ENCODE measurements around the gene FAM131A.

Gene FAM131A

DNA sequence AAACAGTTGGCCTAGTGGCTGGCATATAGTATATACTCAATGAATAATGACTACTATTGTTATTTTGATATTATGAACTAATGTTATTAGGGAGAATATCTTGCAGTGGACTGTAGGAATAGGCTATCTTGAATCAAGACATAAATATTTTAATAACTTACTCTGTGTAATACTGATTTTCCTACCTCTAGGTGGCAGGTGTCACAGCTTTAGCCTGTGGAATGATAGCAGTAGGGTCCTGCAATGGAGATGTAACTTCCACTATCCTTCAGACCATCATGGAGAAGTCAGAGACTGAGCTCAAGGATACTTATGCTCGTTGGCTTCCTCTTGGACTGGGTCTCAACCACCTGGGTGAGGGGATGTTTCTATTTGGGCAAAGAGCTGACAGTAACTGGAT lies 31.8 kb upstream of the FAM131A start (continued):
- TF ChIP-seq, protein P1, sequence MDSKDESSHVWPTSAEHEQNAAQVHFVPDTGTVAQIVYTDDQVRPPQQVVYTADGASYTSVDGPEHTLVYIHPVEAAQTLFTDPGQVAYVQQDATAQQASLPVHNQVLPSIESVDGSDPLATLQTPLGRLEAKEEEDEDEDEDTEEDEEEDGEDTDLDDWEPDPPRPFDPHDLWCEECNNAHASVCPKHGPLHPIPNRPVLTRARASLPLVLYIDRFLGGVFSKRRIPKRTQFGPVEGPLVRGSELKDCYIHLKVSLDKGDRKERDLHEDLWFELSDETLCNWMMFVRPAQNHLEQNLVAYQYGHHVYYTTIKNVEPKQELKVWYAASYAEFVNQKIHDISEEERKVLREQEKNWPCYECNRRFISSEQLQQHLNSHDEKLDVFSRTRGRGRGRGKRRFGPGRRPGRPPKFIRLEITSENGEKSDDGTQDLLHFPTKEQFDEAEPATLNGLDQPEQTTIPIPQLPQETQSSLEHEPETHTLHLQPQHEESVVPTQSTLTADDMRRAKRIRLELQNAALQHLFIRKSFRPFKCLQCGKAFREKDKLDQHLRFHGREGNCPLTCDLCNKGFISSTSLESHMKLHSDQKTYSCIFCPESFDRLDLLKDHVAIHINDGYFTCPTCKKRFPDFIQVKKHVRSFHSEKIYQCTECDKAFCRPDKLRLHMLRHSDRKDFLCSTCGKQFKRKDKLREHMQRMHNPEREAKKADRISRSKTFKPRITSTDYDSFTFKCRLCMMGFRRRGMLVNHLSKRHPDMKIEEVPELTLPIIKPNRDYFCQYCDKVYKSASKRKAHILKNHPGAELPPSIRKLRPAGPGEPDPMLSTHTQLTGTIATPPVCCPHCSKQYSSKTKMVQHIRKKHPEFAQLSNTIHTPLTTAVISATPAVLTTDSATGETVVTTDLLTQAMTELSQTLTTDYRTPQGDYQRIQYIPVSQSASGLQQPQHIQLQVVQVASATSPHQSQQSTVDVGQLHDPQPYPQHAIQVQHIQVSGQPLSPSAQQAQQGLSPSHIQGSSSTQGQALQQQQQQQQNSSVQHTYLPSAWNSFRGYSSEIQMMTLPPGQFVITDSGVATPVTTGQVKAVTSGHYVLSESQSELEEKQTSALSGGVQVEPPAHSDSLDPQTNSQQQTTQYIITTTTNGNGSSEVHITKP (tag by site-specific recombination; IDR thresholded peaks at IDR 0.05) = no peak
- TF ChIP-seq TCF7L2 (IDR thresholded peaks at IDR 0.05; ENCODE audit: borderline replicate concordance, low read depth, low read length) = no peak
- no peak for TF ChIP-seq ZNF394 (tag by site-specific recombination; IDR thresholded peaks at IDR 0.05; ENCODE audit: borderline replicate concordance)
- no peak for TF ChIP-seq ZNF529 (tag by site-specific recombination; IDR thresholded peaks at IDR 0.05; ENCODE audit: insufficient replicate concordance)
- no peak for TF ChIP-seq ZNF792 (tag by site-specific recombination; IDR thresholded peaks at IDR 0.05)
- TF ChIP-seq ZNF211 (tag by site-specific recombination; IDR thresholded peaks at IDR 0.05; ENCODE audit: low read depth) = no peak
- TF ChIP-seq, protein P2, sequence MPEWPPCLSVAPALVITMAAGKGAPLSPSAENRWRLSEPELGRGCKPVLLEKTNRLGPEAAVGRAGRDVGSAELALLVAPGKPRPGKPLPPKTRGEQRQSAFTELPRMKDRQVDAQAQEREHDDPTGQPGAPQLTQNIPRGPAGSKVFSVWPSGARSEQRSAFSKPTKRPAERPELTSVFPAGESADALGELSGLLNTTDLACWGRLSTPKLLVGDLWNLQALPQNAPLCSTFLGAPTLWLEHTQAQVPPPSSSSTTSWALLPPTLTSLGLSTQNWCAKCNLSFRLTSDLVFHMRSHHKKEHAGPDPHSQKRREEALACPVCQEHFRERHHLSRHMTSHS (tag by site-specific recombination; IDR thresholded peaks at IDR 0.05) = no peak
- TF ChIP-seq, protein P3, sequence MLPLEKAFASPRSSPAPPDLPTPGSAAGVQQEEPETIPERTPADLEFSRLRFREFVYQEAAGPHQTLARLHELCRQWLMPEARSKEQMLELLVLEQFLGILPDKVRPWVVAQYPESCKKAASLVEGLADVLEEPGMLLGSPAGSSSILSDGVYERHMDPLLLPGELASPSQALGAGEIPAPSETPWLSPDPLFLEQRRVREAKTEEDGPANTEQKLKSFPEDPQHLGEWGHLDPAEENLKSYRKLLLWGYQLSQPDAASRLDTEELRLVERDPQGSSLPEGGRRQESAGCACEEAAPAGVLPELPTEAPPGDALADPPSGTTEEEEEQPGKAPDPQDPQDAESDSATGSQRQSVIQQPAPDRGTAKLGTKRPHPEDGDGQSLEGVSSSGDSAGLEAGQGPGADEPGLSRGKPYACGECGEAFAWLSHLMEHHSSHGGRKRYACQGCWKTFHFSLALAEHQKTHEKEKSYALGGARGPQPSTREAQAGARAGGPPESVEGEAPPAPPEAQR (tag by site-specific recombination; IDR thresholded peaks at IDR 0.05) = no peak

DNA sequence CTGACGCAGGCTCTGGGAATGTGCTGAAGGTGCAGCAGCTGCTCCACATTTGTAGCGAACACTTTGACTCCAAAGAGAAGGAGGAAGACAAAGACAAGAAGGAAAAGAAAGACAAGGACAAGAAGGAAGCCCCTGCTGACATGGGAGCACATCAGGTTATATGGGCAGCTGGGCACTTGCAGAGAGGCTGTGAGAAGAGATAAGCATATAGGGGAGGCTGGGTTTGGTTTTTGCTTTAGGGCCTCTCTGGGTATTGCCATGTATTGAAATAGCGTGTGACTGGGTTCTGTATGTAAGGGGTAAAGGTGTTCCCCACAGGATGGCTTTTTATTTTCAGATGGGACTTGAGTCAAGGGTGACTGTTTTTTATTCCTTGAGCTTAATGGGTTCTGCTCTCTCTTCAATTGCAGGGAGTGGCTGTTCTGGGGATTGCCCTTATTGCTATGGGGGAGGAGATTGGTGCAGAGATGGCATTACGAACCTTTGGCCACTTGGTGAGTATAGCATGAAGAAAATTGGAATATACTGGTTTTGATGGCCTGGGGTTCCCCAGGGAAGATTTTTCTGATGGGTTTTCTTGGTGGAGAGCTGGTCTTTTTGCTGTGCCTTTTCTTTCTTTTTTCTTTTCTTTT lies 30.9 kb upstream of the FAM131A start:
- H3K4me1 ChIP-seq (ENCODE audit: control insufficient read depth, insufficient read depth, low read length) = no peaks in the 10 kb centered on the region
- H3K27ac ChIP-seq (ENCODE audit: extremely low read depth, low read depth, low read length) = no peak overlapping the region
- H3K36me3 ChIP-seq (ENCODE audit: control insufficient read depth in 2 of 2, insufficient read depth in 1 of 2, low read length in 2 of 2) = peaks cover 5 to 82% of the 10 kb centered on the region in 2 experiments; a peak in 2 of 3 replicates
- no peak overlapping the region for H3K4me3 ChIP-seq (ENCODE audit: low read depth, low read length)
- TF ChIP-seq ZNF169 (tag by site-specific recombination; IDR thresholded peaks at IDR 0.05) (no peak), ZSCAN30 (tag by site-specific recombination; IDR thresholded peaks at IDR 0.05) (no peak), ZNF530 (tag by site-specific recombination; IDR thresholded peaks at IDR 0.05; ENCODE audit: low read depth) (no peak), GLIS1 (tag by site-specific recombination; IDR thresholded peaks at IDR 0.05) (no peak), ZNF777 (tag by site-specific recombination; IDR thresholded peaks at IDR 0.05; ENCODE audit: borderline replicate concordance) (no peak), ZNF23 (tag by site-specific recombination; IDR thresholded peaks at IDR 0.05; ENCODE audit: borderline replicate concordance) (no peak), SP2 (tag by site-specific recombination; IDR thresholded peaks at IDR 0.05) (no peak), ZNF175 (tag by site-specific recombination; IDR thresholded peaks at IDR 0.05) (no peak), ZNF426 (tag by site-specific recombination; IDR thresholded peaks at IDR 0.05) (no peak), ZNF677 (tag by site-specific recombination; IDR thresholded peaks at IDR 0.05) (no peak), ZNF571 (tag by site-specific recombination; IDR thresholded peaks at IDR 0.05) (no peak), KLF16 (tag by site-specific recombination; IDR thresholded peaks at IDR 0.05) (no peak), ZBTB7A (tag by site-specific recombination; IDR thresholded peaks at IDR 0.05; ENCODE audit: low read depth) (no peak)
- no peaks in the 10 kb centered on the region for H3K9me3 ChIP-seq (ENCODE audit: control insufficient read depth, insufficient read depth, low read depth, low read length)
- ChIA-PET POLR2A (no interaction called here), CTCF (interaction anchor here (0.7 to 1.0 kb wide), 4 partner anchors 10 to 235 kb away, joined by 3 read pairs; no protein-coding TSS in a partner anchor)
